ENCODE measurements around the gene TBCD. TPM values are rescaled to one million over a fixed set of nuclear protein-coding genes. Genes with fewer than 3 reads are reported as not detected.

Gene TBCD
- total and polyA plus RNA-seq, 9 of the 15 experiments (the other 6 are each of a cell fraction or from before 2014, with no cell fraction given), result 8.9 to 98.5 (median 28.0) TPM

DNA sequence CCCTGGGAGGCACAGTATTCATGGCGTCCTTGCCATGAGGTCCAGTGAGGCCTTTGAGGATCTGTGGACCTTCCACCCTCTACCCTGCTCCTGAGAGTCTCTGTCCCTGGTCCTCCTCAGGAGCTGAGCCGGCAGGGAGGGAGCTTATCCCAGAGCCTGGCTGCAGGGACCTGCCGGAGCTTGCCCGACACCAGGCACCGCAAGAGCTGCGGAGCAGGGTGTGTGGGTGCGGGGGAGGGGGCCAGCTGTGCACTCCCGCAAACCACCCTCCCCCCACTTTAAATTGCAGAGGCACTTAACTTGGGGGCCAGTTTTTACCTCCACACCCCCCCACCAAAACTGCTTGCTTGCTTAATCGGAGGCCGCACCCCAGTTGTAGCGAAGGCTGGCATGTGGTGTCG is 88.6 kb downstream of the TBCD start:
- ChIA-PET CTCF (ENCODE audit: low intra/inter-chr PET ratio) (no interaction called here), POLR2A (no interaction called here)
- no peak overlapping the region for H3K4me3 ChIP-seq
- H3K9me1 ChIP-seq (ENCODE audit: control insufficient read depth, insufficient read depth, low read length), result no peaks in the 10 kb centered on the region
- TF ChIP-seq USF1 (CRISPR knock-in tag; IDR thresholded peaks at IDR 0.05) (no peak), MAFF (IDR thresholded peaks at IDR 0.05; ENCODE audit: low read length) (no peak), THRB (CRISPR knock-in tag; conservative IDR thresholded peaks at IDR 0.05) (no peak), CTCFL (IDR thresholded peaks at IDR 0.05; ENCODE audit: borderline replicate concordance, insufficient read depth, low read depth, low read length, poor library complexity, severe bottlenecking) (no peak), ZNF511 (CRISPR knock-in tag; IDR thresholded peaks at IDR 0.05) (no peak), ZNF57 (CRISPR knock-in tag; IDR thresholded peaks at IDR 0.05) (no peak), ZFP30 (CRISPR knock-in tag; IDR thresholded peaks at IDR 0.05; ENCODE audit: borderline replicate concordance) (no peak)
- DNase-seq (ENCODE audit: extremely low read depth in 1 of 4, low spot score in 3 of 4) (no peak), FAIRE-seq (no peak), ATAC-seq (no peak)
- 88% methylated on average over 9 of the region's 12 CpGs for WGBS (ENCODE audit: insufficient coverage, low coverage, missing lambda C conversion rate)
- no peaks in the 10 kb centered on the region for H4K20me1 ChIP-seq (replicated peaks; ENCODE audit: control insufficient read depth, insufficient read depth, low read length)
- H3K36me3 ChIP-seq (ENCODE audit: control insufficient read depth, insufficient read depth, low read length), result peaks cover 7% of the 10 kb centered on the region; the same call in 2 of the 3 replicates
- H3K79me2 ChIP-seq (ENCODE audit: control insufficient read depth, insufficient read depth, low read length), result no peaks in the 10 kb centered on the region
- in situ Hi-C loops (cut with MboI) (no loop called here), intact Hi-C loops (cut with micrococcal nuclease) (no loop called here)
- no peaks in the 10 kb centered on the region for H3K9me3 ChIP-seq (replicated peaks; ENCODE audit: control insufficient read depth, insufficient read depth, low read depth, low read length)
- peaks cover 0 to 9% of the 10 kb centered on the region in 2 experiments; a peak in 2 of 5 replicates for H3K4me1 ChIP-seq (replicated peaks in 1 of 2; ENCODE audit: control insufficient read depth in 2 of 2, insufficient read depth in 2 of 2, low read length in 2 of 2)
- no peaks in the 10 kb centered on the region for H3K27me3 ChIP-seq (ENCODE audit: control insufficient read depth in 2 of 2, insufficient read depth in 2 of 2, low read length in 2 of 2)
- no TSS peak for BruUV-seq (replicated peaks)
- no peak overlapping the region for H3K4me2 ChIP-seq (ENCODE audit: insufficient read depth, low read length)
- peak overlapping the region in 1 of 2 experiments; percentile 28; a peak in 1 of 4 replicates for H3K9ac ChIP-seq (ENCODE audit: insufficient read depth in 1 of 2, low read depth in 2 of 2, low read length in 2 of 2)
- no peak overlapping the region for H3K27ac ChIP-seq (ENCODE audit: extremely low read depth, low read depth, low read length)
- no peak overlapping the region for H2AFZ ChIP-seq (ENCODE audit: low read depth, low read length)
